ENCODE measurements around the gene PNLIPRP1.

PNLIPRP1 gene

GRCh38 chr10:116632596-116633215 is 41.9 kb downstream of the PNLIPRP1 start:
- no peak for DNase-seq

GRCh38 chr10:116633216-116633600 is 42.4 kb downstream of the PNLIPRP1 start:
- DNase-seq: no peak

GRCh38 chr10:116634126-116634975 is 43.6 kb downstream of the PNLIPRP1 start:
- no peak for DNase-seq

GRCh38 chr10:116636385-116636784 is 45.6 kb downstream of the PNLIPRP1 start:
- DNase-seq: no peak

GRCh38 chr10:116636976-116637375 is 46.2 kb downstream of the PNLIPRP1 start:
- DNase-seq: no peak

- no peak for DNase-seq
Observed at GRCh38 chr10:116637830-116638229, 47.1 kb downstream of the PNLIPRP1 start.

GRCh38 chr10:116646502-116646901 is 55.7 kb downstream of the PNLIPRP1 start:
- DNase-seq: no peak

GRCh38 chr10:116648903-116649302 is 58.1 kb downstream of the PNLIPRP1 start:
- no peak for DNase-seq

- DNase-seq: no peak
Observed at GRCh38 chr10:116653885-116654284, 63.1 kb downstream of the PNLIPRP1 start.

- DNase-seq: peak in 3 of 4 experiments; percentile 7 to 8 (median 8)
Observed at GRCh38 chr10:116654816-116655215, 64.1 kb downstream of the PNLIPRP1 start.

GRCh38 chr10:116655568-116655967 is 64.8 kb downstream of the PNLIPRP1 start:
- DNase-seq: no peak

- DNase-seq: no peak
Observed at GRCh38 chr10:116656044-116656443, 65.3 kb downstream of the PNLIPRP1 start.

GRCh38 chr10:116657863-116658551 is 67.2 kb downstream of the PNLIPRP1 start:
- DNase-seq: no peak
